ENCODE results near the gene PLIN5.

DNA sequence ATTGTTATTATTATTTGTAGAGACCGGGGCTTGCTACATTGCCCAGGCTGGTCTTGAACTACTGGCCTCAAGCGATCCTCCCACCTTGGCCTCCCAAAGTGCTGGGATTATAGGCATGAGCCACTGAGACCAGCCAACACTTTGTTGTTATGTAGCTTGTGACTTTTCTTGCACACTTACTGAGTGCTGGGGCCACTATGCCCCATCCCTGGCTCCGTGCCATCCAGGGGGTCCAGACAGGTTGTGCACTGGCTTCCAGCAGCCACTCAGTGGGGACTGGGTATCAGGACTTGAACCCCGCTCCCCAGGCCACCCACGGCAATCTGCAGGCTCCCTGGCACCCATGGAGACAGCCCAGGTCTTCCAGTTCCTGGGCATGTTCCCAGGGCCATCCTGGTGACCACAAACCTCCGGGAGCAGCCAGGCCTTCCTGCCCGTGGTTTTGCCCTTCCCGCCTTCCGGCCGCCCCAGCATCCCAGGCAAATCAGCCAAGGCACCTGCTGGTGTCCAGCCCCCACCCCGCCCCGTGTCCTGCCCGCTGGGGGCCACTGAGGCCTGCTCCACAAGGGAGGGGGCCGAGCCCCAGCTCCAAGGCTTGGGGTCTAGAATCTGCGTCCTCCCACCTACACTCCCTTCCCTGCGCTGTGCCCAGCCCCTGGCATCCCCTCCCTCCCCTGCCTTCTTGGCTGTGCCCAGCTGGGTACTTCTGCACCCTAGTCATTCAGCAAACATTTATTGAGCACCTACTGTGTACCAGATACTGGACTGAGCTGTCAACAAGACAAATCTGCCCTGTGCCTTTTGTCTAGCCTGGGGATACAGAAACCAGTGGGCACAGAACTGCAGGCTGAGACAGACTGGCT, 48.2 kb upstream of the PLIN5 start:
- no peak for TF ChIP-seq BHLHE40 (IDR thresholded peaks at IDR 0.05; ENCODE audit: borderline replicate concordance)
- no peak for TF ChIP-seq PKNOX1 (IDR thresholded peaks at IDR 0.05)
- TF ChIP-seq ELF4 (IDR thresholded peaks at IDR 0.05) = no peak
- no peak for TF ChIP-seq TARDBP (IDR thresholded peaks at IDR 0.05)
- TF ChIP-seq FOXA1 (IDR thresholded peaks at IDR 0.05) = no peak
- TF ChIP-seq HDGF (IDR thresholded peaks at IDR 0.05; ENCODE audit: borderline replicate concordance) = no peak
- no peak for TF ChIP-seq NFRKB (IDR thresholded peaks at IDR 0.05)
- TF ChIP-seq ZNF384 (IDR thresholded peaks at IDR 0.05) = no peak
- TF ChIP-seq L3MBTL2 (conservative IDR thresholded peaks at IDR 0.05) = no peak
- no peak for TF ChIP-seq FOXM1 (IDR thresholded peaks at IDR 0.05; ENCODE audit: borderline replicate concordance)
- no peak for TF ChIP-seq FOXK2 (IDR thresholded peaks at IDR 0.05)
- TF ChIP-seq CTBP1 (IDR thresholded peaks at IDR 0.05; ENCODE audit: borderline replicate concordance) = no peak
- no peak for TF ChIP-seq SP1 (IDR thresholded peaks at IDR 0.05)
- TF ChIP-seq LEF1 (IDR thresholded peaks at IDR 0.05; ENCODE audit: borderline replicate concordance) = no peak

Data from HEK293T (cell line).